Suppressor macrophage treated with lipopolysaccharide for 1 hour (primary cell): Measurements from ENCODE around the gene APOBEC3C.

Experiments
- DNase-seq, 3 donors: peaks; one replicate each; pipeline ENCODE4 v3.0.0-alpha.2; 2020 to 2022

Gene APOBEC3C

DNA sequence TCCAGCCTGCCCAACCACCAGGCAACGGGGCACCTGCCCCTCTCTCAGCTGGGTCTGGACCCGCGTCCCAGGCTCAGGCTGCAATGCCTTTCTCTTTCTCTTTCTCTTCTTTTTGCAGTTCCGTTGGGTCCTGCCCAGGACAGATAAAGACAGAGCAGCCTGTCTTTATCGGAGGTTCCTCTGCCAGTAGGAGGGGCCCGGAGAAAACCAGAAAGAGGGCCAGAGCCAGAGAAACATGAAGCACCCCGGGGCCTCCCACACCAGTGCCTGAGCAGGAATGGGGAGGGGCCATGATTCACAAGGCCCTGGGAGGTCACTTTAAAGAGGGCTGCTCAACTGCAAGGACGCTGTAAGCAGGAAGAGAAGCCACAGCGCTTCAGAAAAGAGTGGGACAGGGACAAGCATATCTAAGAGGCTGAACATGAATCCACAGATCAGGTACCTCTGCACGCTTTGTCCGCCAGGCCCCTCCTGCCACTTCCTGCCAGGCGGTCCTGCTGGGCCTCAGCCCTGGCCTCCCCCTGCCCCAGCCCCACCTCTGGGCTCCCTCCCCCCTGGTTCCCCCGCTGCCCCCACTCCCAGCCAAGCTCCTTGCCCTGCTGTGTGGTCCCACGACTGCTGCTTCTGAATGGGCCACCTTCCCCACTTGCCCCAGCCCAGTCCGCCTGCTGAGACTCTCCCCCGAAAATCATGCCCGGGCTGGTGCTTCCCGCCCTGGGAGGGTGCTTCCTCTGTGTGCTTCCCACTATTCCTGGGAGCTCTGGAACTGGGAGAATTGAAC is at the start of gene APOBEC3C:
Gene APOBEC3C, plus strand, starts transcription at position 316 of the 781 bp plus-strand sequence. Its CDS starts 106 bp downstream, at position 422.
- DNase-seq: peak; percentile 87 to 91 (median 89)

DNA sequence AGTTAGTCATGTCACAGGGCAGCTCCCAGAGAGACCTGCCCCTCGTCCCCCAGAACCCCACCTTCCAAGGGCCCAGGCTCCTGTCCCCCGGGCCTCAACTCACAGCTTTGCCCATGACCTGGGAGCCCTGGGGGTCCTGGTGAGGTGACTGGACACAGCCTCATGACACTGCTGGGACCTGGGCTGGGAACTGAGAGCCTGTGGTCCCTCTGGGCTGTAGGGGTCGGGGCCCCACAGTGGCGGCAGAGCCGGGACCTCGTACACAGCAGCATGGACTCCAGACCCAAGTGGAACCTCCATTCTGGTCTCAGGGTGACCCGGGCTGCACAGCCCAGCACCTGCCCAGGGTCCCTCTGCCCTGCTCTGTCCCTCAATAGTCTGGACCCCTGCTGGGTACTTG is 49.8 kb upstream of the APOBEC3C start:
- DNase-seq: no peak

DNA sequence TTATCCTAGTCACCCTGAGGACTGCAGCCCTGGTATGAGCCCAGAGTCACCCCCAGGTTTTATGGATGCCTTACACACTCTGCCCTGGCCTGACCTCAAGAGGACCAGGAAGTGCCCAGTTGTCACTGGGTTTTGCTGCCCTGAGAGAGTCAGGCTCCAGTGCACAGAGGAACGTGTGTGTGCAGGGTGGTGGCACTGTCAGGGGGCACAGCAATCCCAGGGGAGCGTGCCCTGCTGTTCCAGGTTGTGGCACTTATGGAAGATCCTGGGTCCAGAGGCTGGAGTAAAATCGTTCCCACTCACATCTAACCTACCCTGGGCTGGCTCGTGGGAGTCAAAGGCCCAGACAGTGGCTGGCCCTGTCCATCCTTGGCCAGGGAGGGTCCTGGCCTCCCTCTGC is 49.1 kb upstream of the APOBEC3C start:
- DNase-seq: peak; percentile 52 to 61 (median 54)

DNA sequence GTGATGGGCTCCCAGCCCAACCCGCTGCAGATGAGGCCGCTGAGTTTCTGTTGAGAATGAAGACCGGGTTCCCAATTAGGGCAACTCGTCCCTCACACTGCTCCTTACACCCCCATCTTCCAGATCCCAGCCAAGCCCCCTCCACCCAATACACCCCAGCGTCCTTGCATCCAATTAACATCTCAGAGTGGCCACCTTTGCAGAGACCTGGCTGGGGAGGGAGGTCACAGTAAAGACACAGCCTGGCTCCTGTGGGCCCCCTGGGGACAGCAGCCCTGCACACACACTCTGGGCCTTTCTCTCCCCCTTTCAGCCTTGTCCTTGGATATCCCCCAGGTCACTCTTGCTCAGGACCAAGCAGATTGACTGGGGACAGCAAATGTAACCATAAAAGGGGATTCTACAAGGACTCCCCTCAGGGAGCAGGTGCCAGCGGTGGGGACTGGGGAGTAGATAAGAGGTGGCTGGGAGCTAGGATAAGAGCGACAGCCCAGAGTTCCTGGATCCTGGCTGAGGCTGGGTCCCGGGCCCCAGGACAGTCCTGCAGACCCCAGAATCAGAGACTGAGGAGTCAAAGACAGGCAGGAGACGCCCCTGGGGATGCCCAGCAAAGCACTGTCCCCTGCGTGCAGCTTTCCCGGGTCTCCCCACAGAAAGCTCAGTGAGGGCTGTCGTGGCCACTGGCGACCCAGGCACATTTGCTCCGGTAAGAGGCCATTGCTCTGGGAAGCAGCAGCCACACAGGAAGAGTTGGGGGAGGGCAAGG is 48.3 kb upstream of the APOBEC3C start:
- no peak for DNase-seq

DNA sequence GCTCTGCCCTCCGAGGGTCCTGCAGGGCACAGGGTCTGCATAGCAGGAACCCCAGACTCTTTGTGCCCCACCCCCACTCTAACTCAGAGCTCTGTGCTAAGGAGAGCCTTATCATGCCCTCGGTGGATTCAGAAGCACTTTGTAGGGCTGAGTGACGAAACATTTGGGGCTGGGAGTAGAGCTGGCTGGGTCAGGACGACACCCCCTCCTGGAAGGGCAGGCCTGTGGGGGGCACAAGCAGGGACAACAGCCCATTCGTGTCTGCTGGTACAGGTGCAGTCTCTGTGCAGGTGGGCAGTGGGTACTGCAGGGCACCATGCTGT is 47.7 kb upstream of the APOBEC3C start:
- DNase-seq: no peak

DNA sequence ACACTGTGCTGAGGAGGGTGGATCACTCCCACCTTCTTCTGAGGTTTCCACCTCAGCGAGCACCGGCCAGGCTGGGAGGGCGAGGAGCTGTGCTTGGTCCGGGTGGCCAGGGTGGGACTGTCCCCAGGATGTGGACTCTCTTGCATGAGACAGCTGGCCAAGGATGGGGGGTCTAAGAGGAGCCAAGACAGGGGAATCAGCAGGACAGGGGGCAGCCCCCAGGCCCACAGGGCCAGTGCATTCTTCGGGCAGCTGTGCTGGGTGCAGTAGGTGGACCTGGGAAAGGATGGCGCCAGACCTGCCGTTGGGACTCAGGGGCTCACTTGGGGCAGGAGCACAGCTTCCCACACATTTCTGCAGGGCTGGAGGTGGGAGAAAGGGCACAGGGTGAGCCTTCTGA is 47.1 kb upstream of the APOBEC3C start:
- DNase-seq: no peak

DNA sequence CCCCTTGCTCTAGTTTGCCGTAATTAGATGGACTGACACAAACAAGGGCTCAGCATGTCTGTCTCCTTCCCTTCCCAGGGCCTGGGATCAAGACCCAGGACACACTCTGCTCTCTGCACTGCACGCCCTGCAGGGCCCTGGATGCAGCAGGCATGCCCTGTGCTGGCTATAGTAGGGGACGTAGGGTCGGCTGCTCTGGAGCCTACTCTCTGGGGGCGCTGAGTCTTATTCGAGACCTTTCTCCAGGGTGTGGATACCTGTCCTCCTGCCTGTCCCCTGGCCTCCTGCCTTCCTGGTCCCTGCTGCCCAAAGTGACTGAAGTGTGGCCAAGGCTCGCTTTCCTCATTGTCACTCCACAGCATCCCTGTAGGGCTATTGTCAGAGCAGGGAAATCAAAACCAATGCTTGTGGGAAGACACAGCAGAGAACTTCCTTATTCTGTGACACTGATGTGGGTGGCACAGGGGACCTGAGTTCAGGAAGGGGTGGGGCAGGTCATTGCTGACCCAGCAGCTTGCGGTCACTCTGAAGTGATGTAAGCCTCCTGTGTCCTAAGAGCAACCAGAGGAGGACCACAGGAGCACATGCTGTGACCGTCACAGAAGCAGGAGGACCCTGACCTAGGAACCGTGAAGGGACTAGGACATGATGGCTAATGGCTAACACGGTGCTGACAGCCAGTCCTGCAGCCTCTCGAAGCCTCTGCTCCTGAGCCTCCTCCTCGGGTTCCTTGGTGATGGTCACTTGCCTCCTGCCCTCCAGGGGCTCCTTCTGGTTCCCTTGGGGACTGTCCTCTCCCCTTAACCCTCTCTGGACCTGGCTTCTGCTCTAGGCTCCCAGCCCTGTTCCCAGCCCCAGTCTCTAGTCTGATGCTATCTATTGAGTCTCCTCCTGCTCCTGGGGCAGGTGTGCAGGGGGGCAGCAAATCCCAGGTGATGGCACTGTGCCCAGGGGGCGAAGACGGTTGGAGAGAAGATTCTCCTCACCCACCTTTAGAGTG is 46.3 kb upstream of the APOBEC3C start:
- DNase-seq: peak; percentile 95 to 98 (median 96)

DNA sequence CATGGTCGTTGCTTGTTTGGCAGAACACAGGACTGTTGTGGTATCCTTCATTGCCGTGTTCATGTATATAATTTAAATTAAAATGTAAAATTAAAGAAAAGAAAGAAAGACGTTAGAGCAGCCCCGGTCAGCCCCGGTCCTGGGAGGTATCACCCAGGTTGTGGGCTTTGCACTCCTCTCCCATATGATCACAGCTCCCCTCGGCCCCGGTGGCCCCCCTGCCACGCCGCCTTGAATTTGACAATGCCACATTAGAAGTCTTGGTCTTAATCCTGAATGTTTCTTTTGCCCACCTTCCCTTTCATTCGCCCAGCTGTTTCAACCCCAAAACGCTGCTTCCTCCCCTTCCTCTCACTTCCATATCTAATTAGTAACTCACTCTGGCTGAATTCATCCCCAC is 45.3 kb upstream of the APOBEC3C start:
- no peak for DNase-seq

DNA sequence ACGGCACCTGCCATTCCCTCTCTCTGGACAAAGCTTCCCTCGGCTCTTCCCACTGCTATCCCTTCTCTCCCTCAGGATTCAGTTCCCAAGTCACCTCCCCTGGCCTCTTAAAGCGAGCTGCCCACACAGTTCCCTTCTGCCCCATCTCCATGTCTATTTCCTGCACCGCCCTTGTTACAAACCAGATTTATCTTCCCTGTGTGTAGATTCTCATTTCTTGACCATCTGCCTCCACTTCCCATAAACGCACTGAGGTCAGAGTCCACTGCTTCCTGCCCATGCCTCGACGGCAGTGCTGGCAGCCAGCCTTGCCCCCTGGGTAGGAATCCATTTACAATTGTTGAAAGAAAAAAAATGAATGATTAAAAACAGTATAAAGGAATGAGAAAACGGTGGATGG is 43.5 kb upstream of the APOBEC3C start:
- DNase-seq: peak; percentile 42 to 82 (median 62)

DNA sequence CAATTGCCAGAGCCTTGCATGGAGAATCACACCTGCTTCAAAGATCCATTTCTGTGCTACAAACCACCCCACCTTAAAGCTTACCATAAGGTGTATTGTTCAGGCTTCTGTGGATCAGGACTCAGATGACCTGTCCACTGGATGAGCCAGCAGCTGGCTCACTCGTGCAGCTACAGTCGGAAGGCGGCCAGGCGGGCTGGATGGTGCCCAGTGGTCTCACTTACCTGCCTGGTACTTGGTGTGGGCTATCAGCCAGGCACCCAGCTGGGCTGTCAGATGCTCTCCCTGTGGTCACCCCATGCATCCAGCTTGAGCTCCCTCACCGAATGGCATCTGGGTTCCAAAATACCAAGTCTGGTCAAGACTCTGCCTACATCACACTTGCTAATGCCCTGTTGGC is 42.9 kb upstream of the APOBEC3C start:
- no peak for DNase-seq

DNA sequence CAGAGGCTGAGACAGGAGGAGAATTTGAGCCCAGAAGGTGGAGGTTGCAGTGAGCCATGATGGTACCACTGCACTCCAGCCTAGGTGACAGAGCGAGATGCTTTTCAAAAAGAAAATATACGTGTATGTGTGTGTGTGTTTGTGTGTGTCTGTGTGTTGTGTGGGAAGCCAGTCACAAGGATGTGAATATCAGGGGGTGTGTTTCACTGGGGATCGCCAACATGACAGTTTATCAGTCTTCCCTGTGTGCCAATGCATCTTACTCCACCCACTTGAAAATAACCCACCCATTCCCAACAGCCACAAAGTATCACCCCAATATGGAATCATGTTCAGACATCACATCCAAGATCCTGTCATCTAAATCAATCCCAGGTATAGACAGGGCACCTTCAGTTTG is 42.3 kb upstream of the APOBEC3C start:
- peak in 1 of 3 donors; percentile 49 for DNase-seq

DNA sequence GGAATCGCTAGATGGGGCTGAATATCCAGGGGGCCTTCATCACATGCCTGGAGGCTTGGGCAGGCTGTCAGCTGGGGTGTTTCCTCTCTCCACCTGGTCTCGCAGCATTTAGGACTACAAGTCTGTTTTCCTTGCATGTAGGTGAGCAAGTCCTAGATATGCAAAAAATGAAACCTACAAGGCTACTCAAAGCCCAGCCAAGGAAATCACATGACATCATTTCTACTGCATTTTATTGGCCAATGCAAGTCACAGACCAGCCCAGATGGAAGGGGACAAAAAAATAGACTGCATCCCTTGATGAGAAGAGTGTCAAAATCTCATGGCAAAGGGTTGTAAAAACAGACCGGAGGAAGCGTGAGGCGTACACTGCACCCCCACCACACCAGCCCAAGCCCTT is 41.5 kb upstream of the APOBEC3C start:
- peak in 1 of 3 donors; percentile 52 for DNase-seq

DNA sequence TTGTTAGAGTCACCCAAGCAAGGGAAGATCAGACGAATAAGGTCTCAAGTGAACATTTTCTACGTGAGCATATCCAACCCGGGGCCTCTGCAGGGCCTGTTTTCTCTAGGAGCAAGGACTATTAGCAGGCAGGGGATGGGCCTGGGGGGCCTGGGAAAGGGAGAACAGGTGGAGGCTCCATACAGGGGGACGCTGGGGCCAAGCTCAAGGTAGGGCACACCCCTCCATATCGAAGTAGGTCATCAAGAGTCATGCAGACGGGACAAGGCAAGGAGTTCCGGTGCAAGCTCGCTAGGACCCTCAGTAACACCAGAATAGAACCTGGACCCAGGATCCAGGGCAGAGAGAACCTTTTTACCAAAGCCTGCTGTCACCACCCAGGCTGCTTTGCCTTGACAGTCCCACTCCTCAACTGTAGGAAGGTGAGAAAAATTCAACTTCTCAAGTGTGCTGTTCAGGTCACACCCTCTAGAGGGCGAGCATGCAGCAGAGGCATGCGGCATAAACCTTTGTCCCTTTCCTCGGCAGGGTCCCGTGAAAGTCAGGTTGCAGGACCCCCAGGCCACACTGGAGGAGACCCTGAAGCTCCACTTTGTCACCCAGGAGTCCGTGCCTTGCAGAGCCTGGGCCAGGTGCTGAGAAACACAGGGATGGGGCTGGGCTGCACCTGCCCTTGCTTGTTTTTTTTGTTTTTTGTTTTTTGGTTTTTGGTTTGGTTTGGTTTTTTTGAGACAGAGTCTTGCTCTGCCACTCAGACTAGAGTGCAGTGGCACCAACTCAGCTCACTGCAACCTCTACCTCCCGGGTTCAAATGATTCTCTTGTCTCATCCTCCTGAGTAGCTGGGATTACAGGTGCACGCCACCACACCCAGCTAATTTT is 40.5 kb upstream of the APOBEC3C start:
- DNase-seq: peak; percentile 67 to 74 (median 73)

DNA sequence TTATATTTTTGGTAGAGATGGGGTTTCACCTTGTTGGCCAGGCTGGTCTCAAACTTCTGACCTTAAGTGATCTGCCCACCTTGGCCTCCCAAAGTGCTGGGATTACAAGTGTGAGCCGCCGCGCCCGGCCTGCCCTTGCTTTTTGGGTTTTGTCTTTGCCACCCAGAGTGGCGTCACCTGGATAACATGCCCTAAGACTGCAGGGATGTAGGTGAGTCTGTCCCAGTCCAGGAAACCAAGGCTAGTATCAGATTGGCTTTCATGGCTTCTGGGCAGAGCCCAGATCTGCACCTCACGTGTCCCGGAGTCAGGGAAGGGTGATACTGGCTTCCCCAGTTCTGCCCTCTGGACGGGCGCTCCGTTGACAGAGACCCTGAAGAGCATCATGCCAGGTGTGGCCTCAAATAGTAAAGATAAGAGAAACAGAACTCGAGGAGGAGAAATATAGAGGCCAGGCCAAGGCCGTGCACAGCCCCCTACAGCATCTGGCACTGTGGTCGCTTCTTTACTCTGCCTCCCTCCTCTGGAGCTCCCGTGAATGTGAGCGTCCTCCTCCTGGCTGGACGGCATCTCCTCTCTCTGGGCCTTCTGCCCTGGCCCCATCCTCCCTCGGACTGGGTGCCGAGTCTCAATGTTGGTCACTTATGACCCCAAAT is 39.8 kb upstream of the APOBEC3C start:
- DNase-seq: peak in 1 of 3 donors; percentile 8

DNA sequence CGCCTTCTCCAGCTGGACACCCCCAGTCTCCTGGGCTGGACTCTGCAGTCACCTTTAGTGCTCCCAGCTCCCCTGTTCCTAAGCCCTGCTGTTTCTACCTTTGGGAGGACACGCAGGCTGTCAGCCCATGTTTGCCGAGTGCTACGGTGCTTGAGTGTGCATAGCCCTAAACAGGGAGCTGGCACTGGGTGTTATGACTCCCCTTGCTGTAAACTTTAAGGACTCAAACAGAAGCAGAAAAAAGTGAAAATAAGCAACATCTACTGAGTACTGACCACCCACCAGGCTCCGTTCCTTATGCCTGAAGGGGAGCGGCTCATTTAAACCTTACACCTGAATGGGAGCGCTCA is 39.3 kb upstream of the APOBEC3C start:
- DNase-seq: no peak

DNA sequence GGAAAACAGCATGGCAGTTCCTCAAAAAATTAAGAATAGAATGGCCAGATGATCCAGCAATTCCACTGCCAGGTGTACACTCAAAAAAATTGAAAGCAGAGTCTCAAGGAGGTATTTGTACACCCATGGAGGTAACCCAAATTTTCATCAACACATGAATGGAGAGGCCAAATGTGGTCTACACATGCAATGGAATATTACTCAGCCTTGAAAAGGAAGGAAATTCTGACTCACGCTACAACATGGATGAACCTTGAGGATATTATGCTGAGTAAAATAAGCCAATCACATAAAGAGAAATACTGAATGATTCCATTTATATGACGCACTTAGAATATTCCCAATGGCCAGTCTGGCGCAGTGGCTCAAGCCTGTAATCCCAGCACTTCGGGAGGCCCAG is 36.8 kb upstream of the APOBEC3C start:
- DNase-seq: peak in 1 of 3 donors; percentile 35

DNA sequence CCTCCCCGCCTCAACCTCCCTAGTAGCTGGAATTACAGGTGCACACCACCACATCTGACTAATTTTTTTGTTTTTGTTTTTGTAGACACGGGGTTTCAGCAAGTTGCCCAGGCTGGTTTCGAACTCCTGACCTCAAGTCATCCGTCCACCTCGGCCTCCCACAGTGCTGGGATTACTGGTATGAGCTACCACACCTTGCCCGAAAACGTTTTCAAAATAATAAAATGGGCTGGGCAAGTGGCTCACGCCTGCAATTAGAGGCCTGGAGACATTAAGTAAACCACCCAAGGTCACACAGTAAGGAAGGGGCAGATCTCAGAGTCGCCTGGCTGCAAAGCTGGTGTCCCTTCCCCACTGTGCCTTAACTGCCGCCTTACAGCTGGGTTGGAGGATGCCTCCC is 33.5 kb upstream of the APOBEC3C start:
- peak in 1 of 3 donors; percentile 12 for DNase-seq

DNA sequence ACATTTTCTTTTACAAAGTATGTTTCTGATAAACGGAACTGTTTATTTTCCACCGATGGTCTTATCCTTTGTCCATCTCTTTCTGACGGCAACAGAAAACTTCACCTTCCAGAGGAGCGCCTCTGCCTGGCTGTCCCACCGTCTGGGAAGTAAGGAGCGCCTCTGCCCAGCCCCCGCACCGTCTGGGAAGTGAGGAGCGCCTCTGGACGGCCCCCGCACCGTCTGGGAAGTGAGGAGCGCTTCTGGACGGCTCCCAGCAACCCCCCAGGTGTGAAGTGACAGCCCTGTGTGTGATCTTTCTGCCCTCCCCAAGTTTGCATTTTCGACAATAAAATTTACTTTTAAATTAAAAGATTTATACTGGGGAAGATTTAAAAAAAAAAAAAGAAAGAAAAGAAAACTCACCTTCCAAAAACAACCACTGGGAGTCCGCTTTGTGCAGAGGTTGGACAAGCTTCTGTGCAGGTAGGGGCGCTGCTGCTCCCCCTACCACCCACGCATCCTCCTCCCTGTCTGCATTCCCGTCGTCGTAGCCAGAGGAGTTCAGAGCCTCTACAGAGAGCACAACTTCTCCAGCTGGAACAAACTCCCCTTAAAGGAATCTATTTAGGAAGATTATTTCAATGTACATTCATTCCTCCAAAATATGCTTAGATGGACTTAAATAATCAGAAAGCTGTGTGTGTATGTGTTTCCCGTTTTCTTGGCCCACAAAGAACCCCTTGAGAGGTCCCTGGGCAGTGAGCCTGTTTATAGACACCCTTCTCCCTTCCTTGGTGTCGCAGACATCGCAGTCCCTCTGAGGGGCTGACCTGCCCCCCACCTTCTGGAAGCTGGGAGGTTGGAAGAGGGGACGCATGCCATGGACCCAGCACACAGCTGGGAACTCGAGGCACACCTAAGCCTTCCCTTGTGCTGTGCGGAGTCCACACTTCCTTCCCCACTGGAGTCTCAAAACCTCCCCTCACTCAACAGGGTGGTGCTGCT is 32.8 kb upstream of the APOBEC3C start:
- DNase-seq: no peak

DNA sequence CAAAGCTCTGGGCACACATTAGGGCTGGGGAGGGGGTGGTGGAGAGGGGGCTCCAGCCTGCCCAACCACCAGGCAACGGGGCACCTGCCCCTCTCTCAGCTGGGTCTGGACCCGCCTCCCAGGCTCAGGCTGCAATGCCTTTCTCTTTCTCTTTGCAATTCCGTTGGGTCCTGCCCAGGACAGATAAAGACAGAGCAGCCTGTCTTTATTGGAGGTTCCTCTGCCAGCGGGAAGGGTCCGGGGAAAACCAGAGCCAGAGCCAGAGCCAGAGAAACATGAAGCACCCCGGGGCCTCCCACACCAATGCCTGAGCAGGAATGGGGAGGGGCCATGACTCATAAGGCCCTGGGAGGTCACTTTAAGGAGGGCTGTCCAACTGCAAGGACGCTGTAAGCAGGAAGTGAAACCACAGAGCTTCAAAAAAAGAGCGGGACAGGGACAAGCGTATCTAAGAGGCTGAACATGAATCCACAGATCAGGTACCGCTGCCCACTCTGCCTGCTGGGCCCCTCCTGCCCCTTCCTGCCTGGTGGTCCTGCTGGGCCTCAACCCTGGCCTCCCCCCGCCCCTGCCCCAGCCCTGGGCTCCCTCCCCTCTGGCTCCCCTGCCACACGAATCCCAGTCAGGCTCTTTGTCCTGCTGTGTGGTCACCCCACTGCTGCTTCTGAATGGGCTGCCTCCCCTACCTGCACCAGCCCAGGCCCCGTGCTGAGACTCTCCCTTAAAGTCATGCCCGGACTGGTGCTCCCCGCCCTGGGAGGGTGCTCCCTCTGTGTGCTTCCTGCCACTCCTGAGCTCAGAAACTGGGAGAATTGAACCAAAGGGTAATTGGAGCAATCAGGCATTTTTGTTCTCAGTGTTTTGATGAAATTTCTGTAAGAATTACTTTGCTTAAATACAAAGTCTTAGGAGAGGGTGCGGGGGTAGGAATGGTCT is 31.8 kb upstream of the APOBEC3C start, which contains the start of gene APOBEC3B:
Gene APOBEC3B, plus strand, starts transcription at position 356 of the 936 bp plus-strand sequence. Its CDS starts 107 bp downstream, at position 463.
- peak; percentile 98 to 99 (median 99) for DNase-seq
